Measurements from ENCODE around the gene ABCF2. TPM values are rescaled to one million over a fixed set of nuclear protein-coding genes. Genes with fewer than 3 reads are reported as not detected.

Gene ABCF2
- total and polyA plus RNA-seq, 10 of the 15 experiments (the other 5 are each of a cell fraction or from before 2014, with no cell fraction given) = 29.3 to 76.3 (median 57.1) TPM

- in situ Hi-C loops (cut with MboI) (no loop called here), intact Hi-C loops (cut with micrococcal nuclease; ENCODE audit: unreplicated experiment) (no loop called here)
- ChIA-PET RAD21 (ENCODE audit: unreplicated experiment) (interaction anchor here (0.9 kb wide), 1 partner anchor 9 kb away, joined by 4 read pairs; the partner anchor contains the start of gene ABCF2), POLR2A (no interaction called here), CTCF (interaction anchor here (1.2 to 1.7 kb wide), 4 partner anchors 9 to 114 kb away, joined by 3 to 8 read pairs (median 4); partner anchors contain the start of gene ABCF2), SMC1A (ENCODE audit: uncharacterized antibody, unreplicated experiment) (interaction anchor here (0.5 kb wide), 1 partner anchor 511 kb away, joined by 3 read pairs; no protein-coding TSS in a partner anchor)
- WGBS (ENCODE audit: insufficient coverage, insufficient replicate concordance, low lambda C conversion rate, missing lambda C conversion rate) = 98% methylated on average over 13 of the region's 13 CpGs
- no peak for DNase-seq (ENCODE audit: low read depth, low spot score)
- Histone ChIP-seq H3K36me3 (ENCODE audit: control insufficient read depth in 2 of 2, insufficient read depth in 2 of 2, low read length in 1 of 2) (peaks cover 0 to 13% of the 10 kb centered on the region in 2 experiments; a peak in 3 of 4 replicates), H3K4me1 (ENCODE audit: control insufficient read depth, insufficient read depth, low read length) (peaks cover 5% of the 10 kb centered on the region), H2AFZ (ENCODE audit: control insufficient read depth, low read depth, low read length) (no peak overlapping the region), H3K4me2 (ENCODE audit: control insufficient read depth, insufficient read depth) (no peak overlapping the region), H3K27me3 (replicated peaks in 1 of 2; ENCODE audit: control insufficient read depth in 2 of 2, insufficient read depth in 2 of 2, low read length in 1 of 2) (no peaks in the 10 kb centered on the region), H3K9me3 (replicated peaks; ENCODE audit: control insufficient read depth, insufficient read depth, low read length) (no peaks in the 10 kb centered on the region), H3K9ac (ENCODE audit: control insufficient read depth, insufficient read depth, low read length) (no peak overlapping the region), H3K4me3 (no peak overlapping the region), H3K27ac (ENCODE audit: control insufficient read depth, insufficient read depth) (no peak overlapping the region), H3K79me2 (ENCODE audit: control insufficient read depth, insufficient read depth, low read length) (peaks cover 35% of the 10 kb centered on the region), H4K20me1 (ENCODE audit: control insufficient read depth, insufficient read depth) (no peaks in the 10 kb centered on the region)
- FAIRE-seq = no peak
- no peak for ATAC-seq
- TF ChIP-seq SMARCA5 (IDR thresholded peaks at IDR 0.05) = no peak
- TF ChIP-seq LARP7 (IDR thresholded peaks at IDR 0.05) = no peak
- TF ChIP-seq SKIL (IDR thresholded peaks at IDR 0.05; ENCODE audit: low read depth, poor library complexity, severe bottlenecking) = no peak
- TF ChIP-seq EP300 (IDR thresholded peaks at IDR 0.05; ENCODE audit: borderline replicate concordance in 1 of 2, control insufficient read depth in 1 of 2, low read depth in 2 of 2, low read length in 2 of 2) = no peak
- no peak for TF ChIP-seq DPF2 (IDR thresholded peaks at IDR 0.05)
- no peak for TF ChIP-seq BRCA1 (IDR thresholded peaks at IDR 0.05; ENCODE audit: low read depth, low read length)
- TF ChIP-seq, protein P1, sequence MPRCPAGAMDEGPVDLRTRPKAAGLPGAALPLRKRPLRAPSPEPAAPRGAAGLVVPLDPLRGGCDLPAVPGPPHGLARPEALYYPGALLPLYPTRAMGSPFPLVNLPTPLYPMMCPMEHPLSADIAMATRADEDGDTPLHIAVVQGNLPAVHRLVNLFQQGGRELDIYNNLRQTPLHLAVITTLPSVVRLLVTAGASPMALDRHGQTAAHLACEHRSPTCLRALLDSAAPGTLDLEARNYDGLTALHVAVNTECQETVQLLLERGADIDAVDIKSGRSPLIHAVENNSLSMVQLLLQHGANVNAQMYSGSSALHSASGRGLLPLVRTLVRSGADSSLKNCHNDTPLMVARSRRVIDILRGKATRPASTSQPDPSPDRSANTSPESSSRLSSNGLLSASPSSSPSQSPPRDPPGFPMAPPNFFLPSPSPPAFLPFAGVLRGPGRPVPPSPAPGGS (IDR thresholded peaks at IDR 0.05; ENCODE audit: borderline replicate concordance, insufficient read depth, low read depth, low read length, poor library complexity, severe bottlenecking) = no peak
- TF ChIP-seq YBX1 (IDR thresholded peaks at IDR 0.05) = no peak
- TF ChIP-seq STAT1 (conservative IDR thresholded peaks at IDR 0.05) = no peak
- no peak for TF ChIP-seq SPI1 (IDR thresholded peaks at IDR 0.05; ENCODE audit: borderline replicate concordance, insufficient read depth, low read depth, low read length)
- no peak for TF ChIP-seq CHD1 (IDR thresholded peaks at IDR 0.05; ENCODE audit: low read depth, low read length)
- TF ChIP-seq ATF7 (IDR thresholded peaks at IDR 0.05; ENCODE audit: low read depth) = no peak
- no peak for TF ChIP-seq BCL11A (IDR thresholded peaks at IDR 0.05; ENCODE audit: low read depth, low read length)
- no TSS peak for BruUV-seq (replicated peaks)
These were observed 9.4 kb upstream of the ABCF2 start for GRCh38 chr7:151236406-151236805.
